GM18526 (cell line): ENCODE data around the gene SAP30L.

Source experiments
- POLR2A ChIP-seq: IDR thresholded peaks from 3 replicates; pipeline ENCODE4 v1.6.1; 2011; ENCODE audit not compliant: insufficient read length; ENCODE audit errors: extremely low read depth

SAP30L gene

GRCh38 chr5:154479944-154480750 lies 34.4 kb downstream of the SAP30L start:
- TF ChIP-seq POLR2A, result no peak

GRCh38 chr5:154480847-154481246 lies 35.0 kb downstream of the SAP30L start:
- no peak for TF ChIP-seq POLR2A

GRCh38 chr5:154481584-154482381 lies 36.0 kb downstream of the SAP30L start:
- no peak for TF ChIP-seq POLR2A

- TF ChIP-seq POLR2A, result no peak
Observed at GRCh38 chr5:154482528-154483449, 37.0 kb downstream of the SAP30L start.

- no peak for TF ChIP-seq POLR2A
Observed at GRCh38 chr5:154483654-154484392, 38.0 kb downstream of the SAP30L start.

- TF ChIP-seq POLR2A, result no peak
Observed at GRCh38 chr5:154484393-154485095, 38.7 kb downstream of the SAP30L start.

GRCh38 chr5:154485096-154485491 lies 39.3 kb downstream of the SAP30L start:
- TF ChIP-seq POLR2A, result no peak

GRCh38 chr5:154485850-154486426 lies 40.1 kb downstream of the SAP30L start:
- no peak for TF ChIP-seq POLR2A

GRCh38 chr5:154486427-154486866 lies 40.6 kb downstream of the SAP30L start:
- no peak for TF ChIP-seq POLR2A

GRCh38 chr5:154487541-154487940 lies 41.7 kb downstream of the SAP30L start:
- TF ChIP-seq POLR2A, result no peak

GRCh38 chr5:154491941-154492340 lies 46.1 kb downstream of the SAP30L start:
- no peak for TF ChIP-seq POLR2A

GRCh38 chr5:154493274-154493673 lies 47.5 kb downstream of the SAP30L start:
- TF ChIP-seq POLR2A, result no peak

GRCh38 chr5:154494036-154494435 lies 48.2 kb downstream of the SAP30L start:
- TF ChIP-seq POLR2A, result no peak
